ENCODE measurements around the gene SART3.

The SART3 gene

DNA sequence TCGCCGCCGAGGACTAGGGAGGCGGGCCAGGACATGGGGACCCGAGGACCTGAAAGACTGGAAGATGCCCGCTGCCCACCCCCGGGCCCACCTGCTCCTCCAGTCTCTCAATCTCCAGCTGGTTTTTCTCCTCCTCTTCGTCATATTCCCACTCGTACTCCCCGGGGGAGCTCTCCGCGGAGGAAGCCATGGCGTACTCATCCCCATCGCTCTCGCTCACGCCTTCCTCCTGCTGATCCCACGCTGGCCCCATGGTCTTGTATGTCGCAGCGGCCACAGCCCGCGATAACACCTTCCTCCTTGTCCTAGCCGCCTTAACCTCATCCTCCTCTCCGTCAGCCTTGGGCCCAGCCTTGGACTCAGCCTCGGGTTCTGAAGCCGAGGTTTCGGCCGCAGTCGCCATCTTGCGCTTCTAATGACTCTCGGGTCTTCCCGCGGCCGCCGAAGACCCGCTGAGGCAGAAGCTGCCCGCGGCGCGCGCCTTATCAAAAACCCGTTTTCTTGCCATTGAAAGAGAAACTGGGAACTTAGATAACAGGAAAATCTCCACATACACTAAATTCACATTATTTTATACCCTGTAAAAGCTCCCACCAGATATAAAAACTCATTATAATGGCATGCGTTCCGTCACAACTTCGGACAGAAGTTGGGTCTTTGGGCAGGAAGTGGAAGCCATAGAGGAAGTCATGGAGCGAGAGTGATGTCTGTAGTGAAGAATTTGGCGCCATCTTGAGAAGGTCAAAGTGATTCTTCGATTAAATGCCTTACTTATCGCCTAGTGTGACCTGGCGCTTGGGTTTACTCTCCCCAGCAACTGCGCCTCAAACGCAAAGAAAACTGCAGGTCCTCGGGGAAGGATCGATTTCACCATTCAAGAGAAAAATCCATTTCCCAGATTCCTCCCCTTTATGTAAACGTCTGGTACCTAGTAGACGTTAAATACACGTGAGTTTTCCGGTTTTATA, at the start of gene SART3:
Gene SART3 (minus strand): TSS at position 422 of the 968 bp plus-strand sequence. CDS start 19 bp downstream, at position 403.
- in situ Hi-C loops (cut with HindIII; ENCODE audit: low sequenced_read_pairs) = no loop called here

DNA sequence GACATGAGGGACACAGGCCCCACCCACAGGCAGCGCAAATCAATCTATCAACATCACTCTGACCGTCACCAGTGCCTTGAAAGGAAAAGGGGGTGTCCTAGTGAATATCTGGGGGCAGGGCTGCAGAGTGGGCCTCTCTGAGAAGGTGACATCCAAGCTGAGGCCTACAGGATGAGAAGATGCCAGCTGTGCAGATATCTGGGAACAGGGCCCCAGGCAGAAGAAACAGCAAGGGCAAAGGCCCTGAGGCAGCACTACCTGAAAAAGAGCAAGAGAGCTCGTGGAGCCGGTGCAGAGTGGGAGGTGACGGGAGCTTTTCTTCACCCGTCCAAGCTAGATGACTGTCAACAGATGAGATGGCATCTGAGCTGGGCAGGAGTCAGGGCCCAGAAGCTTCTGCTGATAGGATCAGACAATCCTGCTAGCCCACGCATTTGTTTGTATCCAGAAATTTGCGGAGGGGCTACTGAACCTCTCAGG, 49.4 kb upstream of the SART3 start:
- in situ Hi-C loops (cut with HindIII; ENCODE audit: low sequenced_read_pairs) = no loop called here

DNA sequence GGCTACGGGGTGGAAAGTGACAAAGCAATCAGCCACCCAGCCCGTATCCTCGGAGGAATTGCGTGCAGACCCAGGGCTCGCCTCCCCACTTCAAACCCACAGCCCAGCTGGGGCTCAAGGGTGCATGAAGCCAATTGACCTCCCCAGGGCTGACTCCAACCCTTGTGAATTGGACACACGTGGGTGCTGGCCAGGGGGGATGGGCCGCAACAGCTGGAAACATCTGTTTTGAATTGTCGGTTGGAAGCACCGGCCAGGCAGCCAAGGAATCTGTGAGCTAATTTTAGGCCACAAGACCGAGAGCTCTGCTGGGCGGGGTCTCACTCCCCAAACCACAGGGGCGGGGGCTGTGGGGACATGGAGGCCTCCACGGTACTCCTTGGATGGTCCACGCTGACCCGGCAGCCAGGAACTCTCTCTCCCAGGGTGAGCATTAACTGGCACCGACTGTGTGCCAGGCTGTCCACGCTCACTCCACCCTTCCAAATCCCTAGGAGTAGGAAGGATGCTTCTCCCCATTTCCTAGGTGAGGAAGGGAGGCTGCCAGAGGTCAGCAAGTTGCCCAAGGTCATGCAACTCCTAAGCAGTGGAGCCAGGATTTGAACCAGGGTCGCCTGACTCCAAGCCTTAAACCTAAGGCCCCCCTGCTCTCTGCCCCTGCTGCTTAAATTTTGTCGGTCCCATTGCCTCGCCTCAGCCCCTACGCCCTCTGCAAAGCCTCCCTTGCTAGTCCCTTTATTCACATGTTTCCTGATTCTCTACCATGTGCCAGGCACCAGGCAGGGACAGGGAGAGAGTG, 48.8 kb upstream of the SART3 start:
- in situ Hi-C loops (cut with HindIII; ENCODE audit: low sequenced_read_pairs) = loop anchor here (5.0 kb wide), 1 partner anchor 33 kb away; no protein-coding TSS in a partner anchor

DNA sequence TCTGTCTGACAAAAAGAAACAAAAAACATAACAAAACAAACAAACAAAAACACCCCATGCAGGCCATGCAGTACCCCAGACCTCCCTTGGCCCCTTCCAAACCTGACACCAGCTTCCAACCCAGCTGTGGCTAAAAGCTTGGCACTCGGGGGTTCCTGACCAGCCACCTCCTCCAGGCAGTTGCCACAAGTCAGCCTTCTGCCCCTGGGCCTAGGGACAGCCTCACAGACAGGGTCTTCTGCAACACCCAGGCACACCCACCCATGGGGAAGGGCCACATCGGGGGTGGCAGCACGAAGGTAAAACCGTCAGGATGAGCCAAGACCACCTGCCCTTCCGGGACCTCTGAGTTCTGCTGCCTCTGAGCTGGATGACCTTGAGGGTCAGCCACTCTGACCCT, 47.6 kb upstream of the SART3 start:
- in situ Hi-C loops (cut with HindIII; ENCODE audit: low sequenced_read_pairs) = loop anchor here (5.0 kb wide), 1 partner anchor 34 kb away; no protein-coding TSS in a partner anchor

GRCh38 chr12:108607981-108608600, 47.1 kb upstream of the SART3 start:
- in situ Hi-C loops (cut with HindIII; ENCODE audit: low sequenced_read_pairs) = loop anchor here (5.0 kb wide), 1 partner anchor 34 kb away; no protein-coding TSS in a partner anchor

DNA sequence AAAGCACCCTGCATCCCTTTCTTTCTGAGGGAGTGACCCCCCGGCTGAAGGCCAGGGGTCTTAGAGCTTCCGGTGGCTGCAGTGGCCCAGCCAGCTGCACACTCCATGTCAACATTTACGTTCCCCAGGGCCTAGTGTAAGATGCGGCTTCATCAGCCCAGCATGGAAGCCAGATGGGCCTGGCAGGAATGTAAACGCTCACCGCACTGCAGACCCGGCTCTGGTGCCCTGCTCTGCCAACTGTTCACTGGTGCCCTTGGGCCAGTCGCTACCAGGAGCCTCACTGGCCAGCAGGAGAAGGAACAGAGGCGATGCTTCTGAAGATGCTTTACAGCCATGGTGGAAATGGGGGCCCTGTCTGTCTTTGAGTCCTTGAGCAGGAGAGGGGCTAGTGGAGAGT, 45.5 kb upstream of the SART3 start:
- in situ Hi-C loops (cut with HindIII; ENCODE audit: low sequenced_read_pairs) = loop anchor here (5.0 kb wide), 1 partner anchor 36 kb away; no protein-coding TSS in a partner anchor

GRCh38 chr12:108605690-108606406, 44.9 kb upstream of the SART3 start:
- in situ Hi-C loops (cut with HindIII; ENCODE audit: low sequenced_read_pairs) = loop anchor here (5.0 kb wide), 1 partner anchor 36 kb away; no protein-coding TSS in a partner anchor

DNA sequence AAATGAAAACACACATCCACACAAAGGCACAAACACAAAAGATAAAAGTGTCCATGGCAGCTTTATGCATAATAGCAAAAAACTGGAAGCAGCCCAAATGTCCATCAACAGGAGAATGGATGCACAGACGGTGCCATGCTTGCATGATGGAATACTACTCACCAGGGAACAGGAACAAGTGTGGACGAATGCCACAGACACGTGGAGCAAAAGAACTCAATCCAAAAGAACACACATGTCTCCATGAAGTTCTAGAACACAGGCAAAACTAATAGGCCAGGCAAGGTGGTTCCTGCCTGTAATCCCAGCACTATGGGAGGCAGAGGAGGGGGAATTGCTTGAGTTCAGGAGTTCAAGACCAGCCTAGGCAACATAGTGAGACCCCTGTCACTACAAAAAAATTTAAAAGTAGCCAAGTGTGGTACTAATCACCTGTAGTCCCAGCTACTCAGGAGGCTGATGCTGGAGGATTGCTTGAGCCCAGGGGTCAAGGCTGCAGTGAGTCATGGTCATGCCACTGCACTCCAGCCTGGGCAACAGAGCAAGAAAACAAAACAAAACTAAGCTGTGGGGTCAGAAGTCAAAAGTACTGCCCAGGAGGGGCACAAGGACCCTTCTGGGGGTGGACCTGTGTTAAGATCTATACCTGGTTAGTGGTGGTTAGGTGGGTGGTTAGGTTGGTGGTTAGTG, 44.2 kb upstream of the SART3 start:
- in situ Hi-C loops (cut with HindIII; ENCODE audit: low sequenced_read_pairs) = loop anchor here (5.0 kb wide), 1 partner anchor 37 kb away; no protein-coding TSS in a partner anchor

DNA sequence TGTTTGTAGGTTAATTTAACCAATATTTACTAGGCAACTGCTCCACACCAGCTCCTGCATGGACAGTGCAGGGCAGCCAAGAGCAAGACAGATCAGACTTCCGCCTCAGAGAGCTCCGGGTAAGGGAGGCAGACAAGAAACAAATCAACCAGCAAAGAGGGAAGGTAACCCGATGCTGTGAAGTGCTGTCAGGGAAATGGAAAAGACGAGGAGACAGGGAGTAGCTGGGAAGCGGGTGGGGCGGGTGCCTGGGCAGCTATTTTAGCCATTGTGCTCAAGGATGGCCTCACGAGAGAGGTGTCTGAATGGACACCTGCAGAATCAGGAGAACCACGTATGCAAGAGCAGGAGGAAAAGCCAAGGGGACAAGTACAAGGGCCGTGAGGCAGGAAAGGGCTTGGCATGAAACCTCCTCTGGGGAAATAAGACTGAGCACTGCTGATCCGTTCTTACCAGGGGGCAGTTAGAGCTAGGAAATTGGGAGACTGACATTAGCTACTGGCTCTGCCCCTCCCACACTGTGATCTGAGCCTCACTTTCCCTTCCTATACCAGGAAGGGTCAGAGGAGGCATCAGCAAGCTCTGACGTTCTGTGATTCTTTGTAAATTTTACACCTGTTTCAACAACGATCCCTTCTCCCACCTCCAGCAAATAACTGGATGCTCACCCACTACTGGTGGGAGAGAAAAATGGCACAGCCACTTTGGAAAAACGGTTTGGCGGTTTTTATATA, 43.4 kb upstream of the SART3 start:
- in situ Hi-C loops (cut with HindIII; ENCODE audit: low sequenced_read_pairs) = no loop called here

DNA sequence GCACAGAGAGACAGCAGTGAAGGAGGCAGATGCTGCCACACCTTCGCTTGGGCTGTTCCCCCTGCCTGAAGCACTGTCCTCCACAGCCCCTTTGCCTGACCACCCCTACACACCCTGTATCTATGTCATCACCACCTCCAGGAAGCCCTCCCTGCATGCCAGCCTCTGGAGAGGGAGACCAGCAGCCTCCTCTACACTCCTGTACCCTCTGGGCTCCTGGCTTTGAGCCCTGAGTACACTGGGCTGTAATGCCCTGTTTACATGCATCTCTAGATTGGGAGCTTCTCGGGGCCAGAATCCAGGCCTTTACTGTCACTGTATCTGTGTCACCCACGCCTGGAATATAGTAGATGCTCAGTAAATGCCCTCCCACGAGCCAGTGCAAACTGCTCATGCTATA, 42.8 kb upstream of the SART3 start:
- in situ Hi-C loops (cut with HindIII; ENCODE audit: low sequenced_read_pairs) = no loop called here

GRCh38 chr12:108602976-108603704, 42.2 kb upstream of the SART3 start:
- in situ Hi-C loops (cut with HindIII; ENCODE audit: low sequenced_read_pairs) = no loop called here

DNA sequence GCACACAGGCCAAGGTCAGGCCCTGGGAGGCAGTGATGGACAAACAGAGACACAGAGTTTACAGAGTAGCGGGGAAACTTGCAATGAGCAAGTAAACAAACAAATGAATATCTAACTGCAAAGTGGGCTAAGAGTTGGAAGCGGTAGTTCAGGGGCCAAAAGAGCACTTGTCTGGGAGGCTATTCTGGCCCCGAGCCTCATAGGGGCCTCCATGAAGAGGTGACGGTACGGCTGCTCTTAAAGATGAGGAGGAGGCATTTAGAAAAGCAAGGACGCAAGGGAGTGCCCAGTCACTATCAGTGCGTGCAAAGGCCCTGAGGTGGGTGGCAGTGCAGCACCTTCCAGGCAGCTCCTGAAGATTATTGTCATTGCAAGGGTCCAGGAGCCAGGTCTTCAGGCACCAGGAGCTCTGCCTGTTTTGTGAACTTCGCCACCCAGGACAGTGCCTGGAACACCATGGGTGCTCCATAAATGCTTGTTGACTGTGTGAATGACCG, 41.3 kb upstream of the SART3 start:
- in situ Hi-C loops (cut with HindIII; ENCODE audit: low sequenced_read_pairs) = no loop called here

DNA sequence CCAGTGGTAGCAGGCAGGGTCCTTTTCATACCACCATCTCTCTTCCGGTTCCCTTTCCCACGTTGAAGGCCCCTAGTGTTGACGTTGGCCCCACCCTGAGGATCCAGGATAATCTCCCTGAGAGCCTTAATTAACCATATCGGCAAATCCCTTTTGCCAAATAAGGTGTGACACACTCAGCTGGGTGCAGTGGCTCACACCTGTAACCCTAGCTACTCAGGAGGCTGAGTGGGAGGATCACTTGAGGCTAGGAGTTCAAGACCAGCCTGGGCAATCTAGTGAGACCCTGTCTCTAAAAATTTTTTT, 39.7 kb upstream of the SART3 start:
- in situ Hi-C loops (cut with HindIII; ENCODE audit: low sequenced_read_pairs) = no loop called here

- in situ Hi-C loops (cut with HindIII; ENCODE audit: low sequenced_read_pairs) = no loop called here
Measured at GRCh38 chr12:108599948-108600701, 39.2 kb upstream of the SART3 start.

DNA sequence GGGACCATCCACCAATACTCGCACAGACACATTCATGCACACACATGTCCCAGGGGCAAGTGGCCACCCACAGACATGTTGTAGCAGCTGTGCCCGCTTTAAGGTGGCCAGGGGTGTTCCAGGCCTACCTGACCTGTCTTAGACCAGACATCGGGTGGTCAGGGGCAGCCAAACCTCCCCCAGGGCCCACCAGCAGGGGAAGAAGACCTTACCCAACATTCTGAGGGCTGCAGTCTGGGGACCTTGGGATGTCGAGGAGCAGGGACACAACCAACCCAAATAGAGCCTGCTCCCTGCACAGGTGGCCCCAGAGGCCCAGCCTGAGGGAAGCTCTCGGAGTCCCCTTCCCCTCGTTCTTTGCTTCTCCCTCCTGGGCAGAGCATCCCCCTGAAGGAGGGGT, 38.6 kb upstream of the SART3 start:
- in situ Hi-C loops (cut with HindIII; ENCODE audit: low sequenced_read_pairs) = no loop called here

DNA sequence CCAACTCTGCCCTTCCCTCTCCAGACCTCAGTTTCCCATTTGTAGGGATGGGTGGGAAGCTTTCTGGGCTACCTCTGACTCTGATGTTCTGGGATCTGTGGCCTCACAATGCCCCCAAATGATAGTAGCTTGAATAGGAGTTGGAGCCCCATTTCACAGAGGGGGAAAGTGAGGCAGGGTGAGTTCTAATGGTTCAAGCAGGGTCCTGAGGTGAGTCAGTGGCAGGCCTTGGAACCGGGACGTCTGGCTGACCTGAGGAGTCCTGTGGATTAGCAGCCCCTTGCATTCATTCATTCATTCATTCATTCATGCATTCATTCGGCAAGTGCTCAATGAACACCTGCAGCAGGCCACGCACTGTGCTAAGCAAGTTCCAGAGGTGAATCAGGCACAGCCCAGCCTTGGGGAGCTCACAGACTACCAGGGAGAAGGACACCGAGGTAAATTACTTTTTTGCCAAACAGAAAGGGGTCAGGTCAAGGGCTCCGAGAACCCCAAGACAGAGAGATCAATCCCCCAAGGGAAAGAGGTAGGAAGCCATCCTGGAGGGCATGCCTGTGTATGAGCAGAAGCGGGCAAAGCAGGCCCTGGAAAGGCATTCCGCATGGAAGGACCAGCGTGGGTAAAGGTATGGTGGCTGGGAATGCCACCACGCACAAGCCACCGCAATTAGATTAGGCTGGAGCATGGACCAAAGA, 37.7 kb upstream of the SART3 start:
- in situ Hi-C loops (cut with HindIII; ENCODE audit: low sequenced_read_pairs) = no loop called here

All from DLD1 (cell line).